NT2/D1 (cell line): ENCODE results near the gene FRYL.

ENCODE experiments used
- DNase-seq: peaks from one replicate; pipeline ENCODE4 v3.0.0-alpha.2; 2011; ENCODE audit warnings: low read depth, low spot score
- H3K27me3 ChIP-seq: 2 replicates; pipeline ENCODE4 v1.6.0; 2011; ENCODE audit warnings: mild to moderate bottlenecking; ENCODE audit not compliant: insufficient read length, insufficient read depth
- H3K36me3 ChIP-seq: 2 replicates; pipeline ENCODE4 v1.6.1; 2011; ENCODE audit warnings: mild to moderate bottlenecking, low read length, mixed read lengths; ENCODE audit not compliant: insufficient read depth, insufficient read length
- H3K4me1 ChIP-seq: 2 replicates; pipeline ENCODE4 v1.5.1; 2011; ENCODE audit not compliant: insufficient read depth, insufficient read length
- H3K4me3 ChIP-seq: 2 replicates; pipeline ENCODE4 v1.5.1; 2011; ENCODE audit warnings: low read depth; ENCODE audit not compliant: insufficient read length
- H3K9ac ChIP-seq: 2 replicates; pipeline ENCODE4 v1.6.0; 2011; ENCODE audit warnings: low read depth; ENCODE audit not compliant: insufficient read length
- H3K9me3 ChIP-seq: 2 replicates; pipeline ENCODE4 v1.5.1; 2011; ENCODE audit warnings: mild to moderate bottlenecking, low read length; ENCODE audit not compliant: insufficient read depth
- SUZ12 ChIP-seq: IDR thresholded peaks from 2 replicates; pipeline ENCODE4 v1.6.1; 2011; ENCODE audit not compliant: insufficient read length, insufficient read depth; ENCODE audit errors: extremely low read depth
- YY1 ChIP-seq: IDR thresholded peaks from 2 replicates; pipeline ENCODE4 v1.6.1; 2011; ENCODE audit not compliant: insufficient read length, insufficient read depth
- ZNF274 ChIP-seq: IDR thresholded peaks from 2 replicates; pipeline ENCODE4 v1.6.1; 2011; ENCODE audit warnings: mild to moderate bottlenecking, low read depth, low read length

The FRYL gene

DNA sequence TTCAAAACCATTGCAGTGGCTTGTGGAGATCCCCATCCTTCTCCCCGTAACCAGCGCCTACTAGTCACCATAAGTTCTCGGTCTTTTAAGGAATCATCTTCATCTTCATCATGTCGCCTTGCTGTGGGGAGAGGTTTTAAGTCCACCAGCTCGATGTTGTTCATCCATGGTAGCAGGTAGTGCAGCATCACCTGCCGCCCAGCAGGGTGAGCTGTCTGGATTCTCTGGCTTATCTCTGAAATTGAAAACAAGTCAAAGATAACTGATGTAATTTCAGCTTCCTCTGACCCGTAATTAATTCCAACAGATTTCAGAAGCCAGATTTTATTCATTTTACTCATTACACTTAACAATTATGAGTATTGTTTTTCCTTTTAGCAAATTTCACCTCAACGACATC, 222.6 kb downstream of the FRYL start:
- no peak for DNase-seq
- Histone ChIP-seq H3K4me3 (no peak overlapping the region), H3K27me3 (no peaks in the 10 kb centered on the region), H3K4me1 (no peaks in the 10 kb centered on the region), H3K36me3 (peaks cover 48% of the 10 kb centered on the region), H3K9ac (no peak overlapping the region), H3K9me3 (peaks cover 5% of the 10 kb centered on the region; the same call in 1 of the 2 replicates)
- no peak for TF ChIP-seq ZNF274
- TF ChIP-seq SUZ12 = no peak
- no peak for TF ChIP-seq YY1

DNA sequence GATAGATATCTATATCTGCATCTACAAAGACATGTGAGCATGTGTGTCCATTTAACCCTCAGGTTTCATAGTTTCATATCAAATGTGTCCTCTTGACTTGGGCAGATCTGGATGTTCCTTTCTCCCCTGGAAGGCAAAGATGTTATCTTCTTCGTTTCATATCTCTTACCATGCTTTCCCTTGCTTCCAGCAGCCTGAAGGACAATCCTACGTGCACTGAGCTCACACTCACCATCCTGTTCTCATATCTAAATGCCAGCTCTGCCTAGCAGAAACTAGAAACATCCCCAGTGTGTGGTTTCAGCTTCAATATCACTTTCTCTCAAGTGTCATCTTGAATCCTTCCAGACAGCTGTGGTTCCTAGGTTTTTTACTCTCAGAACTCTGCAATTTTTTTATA, 223.8 kb downstream of the FRYL start:
- no peak for DNase-seq
- Histone ChIP-seq H3K9me3 (peaks cover 5% of the 10 kb centered on the region; the same call in 1 of the 2 replicates), H3K4me3 (no peak overlapping the region), H3K4me1 (no peaks in the 10 kb centered on the region), H3K9ac (no peak overlapping the region), H3K27me3 (no peaks in the 10 kb centered on the region), H3K36me3 (peaks cover 46% of the 10 kb centered on the region)
- TF ChIP-seq SUZ12 (no peak), YY1 (no peak), ZNF274 (no peak)

DNA sequence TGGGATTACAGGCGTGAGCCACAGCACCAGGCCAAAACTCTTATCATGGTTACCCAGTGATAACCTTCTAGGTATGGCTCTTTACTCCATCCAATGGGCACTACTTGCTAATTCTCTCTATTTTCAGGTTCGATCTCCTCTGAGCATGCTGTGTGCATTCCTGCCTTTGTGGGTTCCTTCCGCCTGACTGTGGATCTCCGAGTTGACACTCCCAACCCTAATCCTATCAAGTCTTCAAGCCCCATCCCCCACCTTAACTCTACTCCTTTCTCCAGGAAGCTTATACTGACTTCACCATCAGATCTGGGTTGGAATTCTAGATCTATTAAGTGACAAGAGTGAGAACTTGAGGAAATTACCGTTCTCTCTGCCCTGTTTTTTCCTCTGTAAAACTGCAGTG, 225.5 kb downstream of the FRYL start:
- no peak for DNase-seq
- Histone ChIP-seq H3K9me3 (peaks cover 5% of the 10 kb centered on the region; the same call in 1 of the 2 replicates), H3K27me3 (no peaks in the 10 kb centered on the region), H3K9ac (no peak overlapping the region), H3K4me3 (no peak overlapping the region), H3K36me3 (peaks cover 53% of the 10 kb centered on the region), H3K4me1 (no peaks in the 10 kb centered on the region)
- TF ChIP-seq SUZ12 = no peak
- TF ChIP-seq YY1 = no peak
- TF ChIP-seq ZNF274 = no peak

- Histone ChIP-seq H3K4me3 (no peak overlapping the region), H3K4me1 (no peaks in the 10 kb centered on the region), H3K9me3 (peaks cover 5% of the 10 kb centered on the region; the same call in 1 of the 2 replicates), H3K36me3 (peaks cover 59% of the 10 kb centered on the region), H3K27me3 (no peaks in the 10 kb centered on the region), H3K9ac (no peak overlapping the region)
- TF ChIP-seq SUZ12 (no peak), ZNF274 (no peak), YY1 (no peak)
- DNase-seq = no peak
These were observed 226.4 kb downstream of the FRYL start for GRCh38 chr4:48553720-48554119.

DNA sequence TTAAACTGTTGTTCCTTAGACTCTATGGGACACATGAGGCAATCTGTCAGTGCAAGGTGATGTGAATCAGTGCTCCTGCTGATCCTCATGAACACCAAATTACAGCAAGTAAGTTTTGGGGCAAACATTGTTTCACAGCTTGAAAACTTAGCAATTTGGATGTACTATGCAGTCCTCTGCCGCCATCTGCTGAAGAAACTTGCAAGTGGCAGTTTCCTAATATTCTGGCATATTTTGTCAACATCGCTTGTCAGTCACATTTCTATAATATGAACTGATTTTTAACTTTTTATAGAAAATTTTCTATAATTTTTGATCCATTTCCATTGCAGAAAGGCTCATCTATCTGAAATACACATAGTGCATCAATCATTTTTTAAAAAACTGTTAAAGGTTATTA, 233.7 kb downstream of the FRYL start:
- no peak for TF ChIP-seq SUZ12
- TF ChIP-seq YY1 = no peak
- TF ChIP-seq ZNF274 = no peak
- Histone ChIP-seq H3K27me3 (no peaks in the 10 kb centered on the region), H3K9me3 (no peaks in the 10 kb centered on the region), H3K4me1 (no peaks in the 10 kb centered on the region), H3K4me3 (no peak overlapping the region), H3K36me3 (peaks cover 55% of the 10 kb centered on the region), H3K9ac (no peak overlapping the region)
- no peak for DNase-seq

DNA sequence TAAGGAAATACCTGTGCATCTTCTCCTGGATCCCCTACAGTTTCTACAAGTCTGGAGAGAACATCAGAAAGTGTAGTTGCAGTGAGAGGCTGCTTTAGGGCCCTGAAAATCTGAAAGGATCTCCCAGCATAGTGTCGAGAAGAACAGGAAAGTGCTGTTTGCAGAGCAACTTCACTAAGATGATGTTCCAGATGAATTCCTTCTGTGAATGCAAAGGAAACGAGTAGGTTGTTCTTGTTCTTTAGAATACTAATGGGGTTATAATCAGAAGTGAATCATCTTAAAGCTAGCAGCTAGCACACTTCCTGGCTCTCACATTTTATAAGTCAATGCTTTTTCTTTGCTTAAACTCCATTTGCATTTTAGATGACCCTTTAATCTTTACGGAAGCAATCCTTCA, 236.3 kb downstream of the FRYL start:
- no peak for DNase-seq
- Histone ChIP-seq H3K27me3 (no peaks in the 10 kb centered on the region), H3K9ac (no peak overlapping the region), H3K9me3 (no peaks in the 10 kb centered on the region), H3K4me3 (no peak overlapping the region), H3K36me3 (peaks cover 45% of the 10 kb centered on the region), H3K4me1 (no peaks in the 10 kb centered on the region)
- TF ChIP-seq YY1 = no peak
- TF ChIP-seq ZNF274 = no peak
- TF ChIP-seq SUZ12 = no peak

GRCh38 chr4:48542888-48543287, 237.2 kb downstream of the FRYL start:
- Histone ChIP-seq H3K9me3 (no peaks in the 10 kb centered on the region), H3K4me1 (no peaks in the 10 kb centered on the region), H3K4me3 (no peak overlapping the region), H3K9ac (no peak overlapping the region), H3K36me3 (peaks cover 40% of the 10 kb centered on the region), H3K27me3 (no peaks in the 10 kb centered on the region)
- DNase-seq = no peak
- TF ChIP-seq YY1 = no peak
- TF ChIP-seq SUZ12 = no peak
- TF ChIP-seq ZNF274 = no peak
